ENCODE results near the gene MRPL48.

- TF ChIP-seq POLR2AphosphoS5 (IDR thresholded peaks at IDR 0.05; ENCODE audit: low read depth, low read length) (no peak), POLR2A (IDR thresholded peaks at IDR 0.05; ENCODE audit: low read depth, low read length) (no peak), TAF1 (IDR thresholded peaks at IDR 0.05; ENCODE audit: low read depth, low read length) (no peak), SPI1 (IDR thresholded peaks at IDR 0.05; ENCODE audit: low read depth, low read length) (no peak), POU2F2 (IDR thresholded peaks at IDR 0.05; ENCODE audit: low read depth, low read length) (no peak)
These were observed 23.0 kb downstream of the MRPL48 start for GRCh38 chr11:73810637-73811036.
